Ovary (tissue), 10 donors: ENCODE results near the gene OR7D2. TPM values are rescaled to one million over a fixed set of nuclear protein-coding genes. Genes with fewer than 3 reads are reported as not detected.

ENCODE experiments used
- DNase-seq, 5 donors: peaks; one replicate each; pipeline ENCODE4 v3.0.0-alpha.2; 2019 to 2020
- H3K27ac ChIP-seq, 2 donors: fragments of 200-600 bp; one replicate each; pipeline versions ENCODE4 v1.5.1 to v1.8.0; 2019 to 2022
- H3K27me3 ChIP-seq: fragments of 200-600 bp; one replicate; pipeline ENCODE4 v1.8.0; 2022
- H3K36me3 ChIP-seq: fragments of 200-600 bp; sonication (generic); one replicate; pipeline ENCODE4 v1.5.1; 2019
- H3K4me1 ChIP-seq: one replicate; pipeline ENCODE4 v1.8.1; 2013; ENCODE audit warnings: mild to moderate bottlenecking, moderate library complexity; ENCODE audit not compliant: insufficient read depth
- H3K4me3 ChIP-seq: fragments of 200-600 bp; sonication (generic); one replicate; pipeline ENCODE4 v1.5.1; 2017
- H3K9me3 ChIP-seq, 2 donors: fragments of 200-600 bp in 1 of 2; sonication (generic) in 1 of 2; one replicate each; pipeline versions ENCODE4 v1.5.1 to v1.8.1; 2013 to 2019; ENCODE audit warnings: mild to moderate bottlenecking in 1 of 2, moderate library complexity in 1 of 2
- EP300 ChIP-seq: sonication (generic); formaldehyde crosslinking; IDR thresholded peaks from one replicate; pipeline ENCODE4 v1.6.1; 2017; ENCODE audit warnings: antibody characterized with exemption
- POLR2A ChIP-seq: fragments of 450-650 bp; IDR thresholded peaks from one replicate; pipeline ENCODE4 v1.6.1; 2017; ENCODE audit warnings: antibody characterized with exemption, mild to moderate bottlenecking, moderate library complexity
- WGBS, 3 donors: extraction: QIAGEN DNeasy Blood & Tissue Kit in 1 of 3; methylation state at CpG; one replicate each; pipeline versions ENCODE4 v1.1.5 to v1.1.7; 2013 to 2017; 5-methylcytosine and 5-hydroxymethylcytosine counted together
- intact Hi-C, 4 donors: fragments of 100-400 bp; cut with DNase I; formaldehyde crosslinking; loops; one replicate each; pipeline versions ENCODE4 v1.11.0 to v1.15.1; 2022 to 2023
- long read RNA-seq, 3 donors: library from polyadenylated mRNA in 2 of 3; unstranded in 2 of 3; transcript quantifications; one replicate each; pipeline ENCODE4 v2.0.0 and lab custom pipeline, GENCODE V29; 2021 to 2026
- polyA plus RNA-seq, 2 donors: library from polyadenylated mRNA; stranded (reverse); fragments of 200-250 nt in 1 of 2; fragments of 350-450 nt in 1 of 2; fragmentation: Illumina TruSeq in 1 of 2; extraction: RNeasy Lipid Tissue Mini Kit (QIAGEN cat#74804) in 1 of 2; gene quantifications; one replicate each; pipeline ENCODE4 v1.2.3, GENCODE V29; 2013 to 2014
- total RNA-seq, 7 donors: library from RNA; depleted of rRNA in 2 of 7; stranded (reverse); fragments of >200 nt in 2 of 7; fragmentation: NEBNext Ultra II Directional in 3 of 7; extraction: Animal tissue kit (Norgen Biotek cat#: 25700) in 3 of 7; gene quantifications; one replicate each; pipeline versions ENCODE4 v1.1.0 to v1.2.4, GENCODE V29; 2016 to 2023
- TF ChIP-seq, protein P1 (sequence below), 3 donors: fragments of 450-650 bp in 2 of 3; fragments of 200-600 bp in 1 of 3; IDR thresholded peaks; one replicate each; pipeline versions ENCODE4 v1.5.1 to v1.8.0; 2016 to 2022; ENCODE audit warnings: antibody characterized with exemption in 3 of 3, mild to moderate bottlenecking in 1 of 3
- donor health status: DM: no; HTN: no; CAD: no; lungs with moderate emphysema.
- donor health status: DM: no; HTN: no; CAD: no.
- donor health status: Bipolar disorder and iron deficiency.
- donor health status: DM: yes; HTN: yes; CAD: no.
- donor health status: DM: no; HTN: no; CAD: no.
- donor health status: DM: yes; HTN: yes; CAD: no.

The OR7D2 gene
- total RNA-seq (not detected), polyA plus RNA-seq (not detected)
- long read RNA-seq, donor 1, result 0 reads
- long read RNA-seq, donor 2, partial matches to known transcripts, result 0 of 1 reads
- long read RNA-seq, donor 2, other reads (novel, unspliced or antisense), result 0 of 1 reads
- long read RNA-seq, donor 3, result 0 reads

DNA sequence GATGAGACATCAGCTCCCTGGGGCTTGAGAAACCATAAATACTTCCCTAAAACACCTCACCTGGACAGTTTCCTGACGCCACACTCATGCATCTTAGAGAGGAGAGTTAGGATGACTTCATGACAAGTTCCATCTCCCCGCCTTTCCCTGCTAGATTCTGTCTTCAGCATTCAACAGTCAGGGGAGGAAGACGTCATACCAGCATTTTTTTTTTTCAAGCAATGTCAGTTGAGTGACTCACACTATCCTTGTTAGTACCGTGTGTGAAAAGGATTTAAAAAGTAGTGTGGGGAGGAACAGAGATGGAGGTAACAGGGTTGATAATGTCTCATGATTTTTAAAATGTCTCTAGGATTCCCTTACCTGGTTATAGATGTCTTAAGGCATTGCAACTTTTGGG, at the start of gene OR7D2:
Gene OR7D2, plus strand, starts transcription at position 79 of the 400 bp plus-strand sequence. CDS start 6,803 bp downstream, outside the sequence.
- Histone ChIP-seq H3K9me3 (no peaks in the 10 kb centered on the region), H3K27me3 (no peaks in the 10 kb centered on the region), H3K4me3 (no peak within 1 kb of the TSS), H3K4me1 (no peaks in the 10 kb centered on the region), H3K36me3 (no peaks in the 10 kb centered on the region), H3K27ac (no peak within 1 kb of the TSS)
- intact Hi-C loops, result no loop called here
- TF ChIP-seq, protein P1, sequence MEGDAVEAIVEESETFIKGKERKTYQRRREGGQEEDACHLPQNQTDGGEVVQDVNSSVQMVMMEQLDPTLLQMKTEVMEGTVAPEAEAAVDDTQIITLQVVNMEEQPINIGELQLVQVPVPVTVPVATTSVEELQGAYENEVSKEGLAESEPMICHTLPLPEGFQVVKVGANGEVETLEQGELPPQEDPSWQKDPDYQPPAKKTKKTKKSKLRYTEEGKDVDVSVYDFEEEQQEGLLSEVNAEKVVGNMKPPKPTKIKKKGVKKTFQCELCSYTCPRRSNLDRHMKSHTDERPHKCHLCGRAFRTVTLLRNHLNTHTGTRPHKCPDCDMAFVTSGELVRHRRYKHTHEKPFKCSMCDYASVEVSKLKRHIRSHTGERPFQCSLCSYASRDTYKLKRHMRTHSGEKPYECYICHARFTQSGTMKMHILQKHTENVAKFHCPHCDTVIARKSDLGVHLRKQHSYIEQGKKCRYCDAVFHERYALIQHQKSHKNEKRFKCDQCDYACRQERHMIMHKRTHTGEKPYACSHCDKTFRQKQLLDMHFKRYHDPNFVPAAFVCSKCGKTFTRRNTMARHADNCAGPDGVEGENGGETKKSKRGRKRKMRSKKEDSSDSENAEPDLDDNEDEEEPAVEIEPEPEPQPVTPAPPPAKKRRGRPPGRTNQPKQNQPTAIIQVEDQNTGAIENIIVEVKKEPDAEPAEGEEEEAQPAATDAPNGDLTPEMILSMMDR (IDR thresholded peaks at IDR 0.05), result no peak
- TF ChIP-seq EP300, result no peak
- TF ChIP-seq POLR2A, result no peak
- DNase-seq, result no peak
- 56 to 66% (median 62%) methylated on average over 4 of the region's 4 CpGs for WGBS, 3 donors

DNA sequence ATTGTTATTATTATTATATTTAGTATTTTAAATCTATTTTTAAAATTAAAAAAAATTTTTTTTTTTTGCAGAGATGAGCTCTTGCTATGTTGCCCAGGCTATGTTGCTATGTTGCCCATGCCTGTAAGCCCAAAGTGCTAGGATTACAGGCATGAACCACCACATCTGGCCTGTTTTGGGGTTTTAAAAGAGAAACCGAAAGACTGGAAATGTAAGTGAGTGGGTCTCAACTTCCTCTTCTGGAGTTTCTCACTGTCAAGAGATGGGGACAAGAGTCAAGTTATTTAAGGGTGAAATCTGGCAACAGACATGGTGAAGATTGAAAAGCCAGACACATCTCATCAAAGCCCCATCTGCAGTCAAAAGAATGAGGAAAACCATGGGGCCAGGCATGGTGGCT, 47.8 kb upstream of the OR7D2 start:
- WGBS, 3 donors, result 61 to 86% (median 64%) methylated on average over 1 of the region's 1 CpG
- intact Hi-C loops, result no loop called here
- H3K9me3 ChIP-seq, result no peaks in the 10 kb centered on the region

DNA sequence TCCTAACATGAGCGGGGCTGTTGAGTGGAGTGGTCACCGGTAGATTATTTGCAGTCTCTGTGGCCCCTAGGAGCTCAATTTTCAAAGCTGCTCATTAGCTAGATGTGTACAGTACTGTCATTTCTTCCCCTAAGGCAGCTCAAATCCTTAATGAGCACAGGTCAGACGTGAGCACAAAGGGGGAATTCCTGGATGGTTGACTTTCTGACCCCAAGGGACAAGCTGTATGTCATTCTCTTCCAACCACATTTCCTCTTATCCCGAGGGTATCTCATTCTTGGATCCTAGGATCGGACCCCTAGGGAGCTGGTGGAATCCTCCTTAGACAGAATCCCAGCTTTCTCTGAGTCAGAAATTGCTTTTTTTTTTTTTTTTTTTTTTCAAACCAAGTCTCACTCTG, 46.4 kb upstream of the OR7D2 start:
- Histone ChIP-seq H3K27me3 (no peaks in the 10 kb centered on the region), H3K4me3 (no peak overlapping the region), H3K4me1 (no peaks in the 10 kb centered on the region), H3K36me3 (no peaks in the 10 kb centered on the region), H3K9me3 (no peaks in the 10 kb centered on the region), H3K27ac (no peak overlapping the region)
- intact Hi-C loops, result no loop called here
- TF ChIP-seq, protein P1 (IDR thresholded peaks at IDR 0.05), result no peak
- no peak for TF ChIP-seq POLR2A
- no peak for TF ChIP-seq EP300
- no peak for DNase-seq
- WGBS, 3 donors, result 57 to 62% (median 59%) methylated on average over 5 of the region's 5 CpGs

More for the DNA sequence above, 47.8 kb upstream of the OR7D2 start:
- Histone ChIP-seq H3K27me3 (no peaks in the 10 kb centered on the region), H3K4me3 (no peak overlapping the region), H3K36me3 (no peaks in the 10 kb centered on the region), H3K27ac (no peak overlapping the region), H3K4me1 (no peaks in the 10 kb centered on the region)
- TF ChIP-seq, protein P1 (IDR thresholded peaks at IDR 0.05), result no peak
- TF ChIP-seq POLR2A (no peak), EP300 (no peak)
- no peak for DNase-seq

DNA sequence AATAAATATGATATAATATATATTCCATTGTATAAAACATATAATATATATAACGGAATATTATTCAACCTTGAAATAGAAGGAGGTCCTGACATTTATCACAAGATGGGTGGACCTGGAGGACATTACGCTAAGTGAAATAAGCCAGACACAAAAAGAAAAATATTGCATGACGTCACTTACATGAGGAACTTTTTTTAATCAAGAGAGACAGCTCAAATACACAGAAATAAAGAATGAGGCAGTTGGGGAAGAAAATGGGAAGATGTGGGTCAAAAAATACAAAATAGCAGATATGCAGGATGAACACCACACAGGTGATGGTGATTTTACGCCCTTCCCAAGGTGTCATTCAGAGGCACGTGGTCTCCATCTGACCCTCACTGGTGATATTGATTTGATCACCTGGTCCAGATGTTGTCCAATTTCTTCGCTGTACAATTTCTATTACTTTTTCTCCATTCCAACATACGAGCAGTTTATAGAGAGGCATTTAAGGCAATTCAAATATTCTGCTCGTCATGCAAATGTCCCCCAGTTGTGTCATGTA, 39.1 kb upstream of the OR7D2 start:
- no peaks in the 10 kb centered on the region for H3K9me3 ChIP-seq
- no peak for DNase-seq
- H3K27ac ChIP-seq, result no peak overlapping the region
- H3K27me3 ChIP-seq, result no peaks in the 10 kb centered on the region
- TF ChIP-seq, protein P1 (IDR thresholded peaks at IDR 0.05), result no peak
- TF ChIP-seq EP300 (no peak), POLR2A (no peak)
- intact Hi-C loops, result loop anchor here in 1 of 4 donors (10.0 kb wide), 1 partner anchor 655 kb away; no protein-coding TSS in a partner anchor
- H3K36me3 ChIP-seq, result no peaks in the 10 kb centered on the region
- peak overlapping the region; percentile 93 for H3K4me3 ChIP-seq
- 23 to 30% (median 25%) methylated on average over 8 of the region's 8 CpGs for WGBS, 3 donors
- peaks cover 4% of the 10 kb centered on the region for H3K4me1 ChIP-seq
